GM12873 (cell line): ENCODE measurements around the gene ZNF516.

Experiments
- CTCF ChIP-seq: IDR thresholded peaks from 2 replicates; pipeline ENCODE4 v1.5.1; 2012; ENCODE audit warnings: low read depth, mild to moderate bottlenecking, moderate library complexity, low read length, control low read depth; ENCODE audit not compliant: insufficient read depth; ENCODE audit errors: missing control alignments

Gene ZNF516

GRCh38 chr18:76480913-76481312 is 14.1 kb downstream of the ZNF516 start:
- TF ChIP-seq CTCF, result peak; percentile 17

DNA sequence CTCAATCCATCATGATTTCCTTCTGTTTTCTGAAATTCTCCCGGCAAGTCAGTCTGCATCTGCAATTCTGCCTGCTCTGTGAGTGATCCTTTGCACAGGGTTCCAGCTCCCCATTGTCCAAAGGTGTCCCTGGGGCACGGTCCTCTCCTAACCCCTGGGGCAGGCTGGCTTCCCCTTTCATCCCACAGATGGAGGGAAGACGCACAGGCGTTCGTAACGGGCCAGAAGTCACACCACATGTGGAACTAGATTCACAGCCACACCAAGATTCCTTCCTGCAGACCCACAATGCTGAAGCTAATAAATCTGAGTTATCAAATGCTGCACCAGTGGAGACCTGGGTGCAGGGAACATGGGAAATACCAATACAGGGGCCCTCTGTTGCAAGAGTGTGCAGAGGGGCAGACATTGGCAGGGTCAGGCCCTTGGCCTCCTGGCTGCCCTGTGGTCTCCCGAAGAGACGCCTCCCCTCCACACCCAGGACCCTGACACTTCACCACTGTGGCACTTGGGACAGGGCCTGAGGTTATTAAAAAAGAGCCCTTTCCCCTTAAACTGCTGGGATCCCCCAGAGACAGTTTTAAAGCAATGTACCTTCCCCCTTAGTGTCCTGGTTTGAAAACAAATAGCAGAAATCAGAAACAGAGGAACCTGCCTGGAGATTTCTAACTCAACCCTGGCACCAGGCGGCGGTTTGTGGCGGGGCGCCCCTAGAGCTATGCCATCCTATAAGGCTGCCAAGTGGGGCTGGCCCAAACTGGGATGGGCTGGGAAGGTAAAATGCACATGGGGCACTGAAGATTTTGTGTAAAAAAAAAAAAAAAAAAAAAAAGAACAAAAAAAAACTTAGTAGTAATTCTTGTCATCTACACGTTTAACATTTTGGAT is 15.4 kb downstream of the ZNF516 start:
- no peak for TF ChIP-seq CTCF

GRCh38 chr18:76476665-76477561 is 18.1 kb downstream of the ZNF516 start:
- no peak for TF ChIP-seq CTCF

DNA sequence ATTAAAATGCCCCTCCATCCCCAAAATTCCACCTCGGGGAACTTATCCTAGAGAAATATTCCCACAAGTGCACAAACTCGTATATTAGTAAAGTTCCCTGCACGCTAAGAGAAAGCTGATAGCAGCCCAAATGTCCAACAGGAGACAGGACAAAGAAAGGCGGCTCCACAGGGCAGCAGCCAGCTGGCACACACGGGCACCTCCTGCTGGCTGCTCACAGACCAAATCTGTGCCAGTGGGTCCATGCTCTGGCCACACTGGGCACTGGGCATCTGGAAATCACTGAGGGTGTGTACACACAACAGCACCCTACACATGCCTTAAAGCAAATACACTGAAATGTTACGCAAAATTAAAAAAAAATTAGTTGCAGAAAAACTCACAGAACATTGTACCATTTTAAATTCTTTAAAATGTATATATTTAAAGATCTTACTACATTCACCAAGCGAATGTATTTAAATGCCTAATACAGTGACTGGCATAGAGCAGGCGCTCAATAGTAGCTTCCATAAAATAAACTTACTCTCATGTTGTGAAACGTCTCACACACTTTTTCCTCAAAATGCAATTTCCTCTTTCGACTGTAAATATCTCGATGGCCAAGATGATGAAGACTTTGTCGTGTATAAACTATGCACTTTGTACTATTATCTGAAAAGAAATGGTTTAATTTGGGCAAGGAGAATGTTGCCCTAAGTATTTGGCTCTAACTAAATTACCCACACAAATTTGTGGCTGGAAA is 19.4 kb downstream of the ZNF516 start:
- no peak for TF ChIP-seq CTCF

DNA sequence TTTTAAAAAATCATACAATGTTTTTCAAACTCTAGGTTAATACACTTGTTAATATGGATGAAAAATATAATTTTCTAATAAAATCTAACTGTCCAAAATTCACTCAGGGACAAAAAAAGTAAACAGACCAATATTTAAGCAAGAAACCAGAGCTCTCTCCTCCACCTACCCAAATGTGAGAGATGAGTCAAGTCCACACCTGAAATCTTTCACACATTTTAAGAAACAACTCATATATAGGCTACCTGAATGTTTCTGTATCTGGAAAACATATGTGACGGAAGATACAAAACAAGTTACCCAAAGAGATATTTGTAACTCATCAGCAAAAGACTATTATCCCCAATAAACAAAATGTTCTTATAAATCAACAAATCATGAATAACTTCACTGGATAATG is 20.2 kb downstream of the ZNF516 start:
- TF ChIP-seq CTCF, result no peak

DNA sequence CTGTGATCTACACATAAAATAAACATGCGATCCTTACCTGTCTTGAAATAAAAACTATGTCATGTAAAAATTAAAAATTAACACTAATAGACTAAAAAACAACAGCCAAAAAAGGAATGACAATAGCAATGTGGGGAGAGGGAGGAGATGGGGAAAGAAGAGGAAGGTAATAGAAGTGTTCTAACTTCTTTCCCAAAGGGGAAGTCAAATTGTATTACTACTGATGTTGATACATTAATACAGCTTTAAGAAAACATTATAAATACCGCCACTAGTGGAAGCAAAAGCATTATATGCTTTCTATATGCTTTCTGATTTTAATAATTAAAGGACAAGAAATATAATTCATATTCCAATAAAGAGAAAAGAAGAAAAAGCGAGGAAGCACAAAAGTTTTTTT is 22.2 kb downstream of the ZNF516 start:
- TF ChIP-seq CTCF, result no peak
